ENCODE results near the gene SLC11A2. TPM values are rescaled to one million over a fixed set of nuclear protein-coding genes. Genes with fewer than 3 reads are reported as not detected.
A peak's percentile ranks its signal among the peaks of the same experiment; 100 is the strongest.

The SLC11A2 gene
- total and polyA plus RNA-seq, 3 experiments from 2014 or later: 14.0 to 36.9 (median 35.2) TPM

DNA sequence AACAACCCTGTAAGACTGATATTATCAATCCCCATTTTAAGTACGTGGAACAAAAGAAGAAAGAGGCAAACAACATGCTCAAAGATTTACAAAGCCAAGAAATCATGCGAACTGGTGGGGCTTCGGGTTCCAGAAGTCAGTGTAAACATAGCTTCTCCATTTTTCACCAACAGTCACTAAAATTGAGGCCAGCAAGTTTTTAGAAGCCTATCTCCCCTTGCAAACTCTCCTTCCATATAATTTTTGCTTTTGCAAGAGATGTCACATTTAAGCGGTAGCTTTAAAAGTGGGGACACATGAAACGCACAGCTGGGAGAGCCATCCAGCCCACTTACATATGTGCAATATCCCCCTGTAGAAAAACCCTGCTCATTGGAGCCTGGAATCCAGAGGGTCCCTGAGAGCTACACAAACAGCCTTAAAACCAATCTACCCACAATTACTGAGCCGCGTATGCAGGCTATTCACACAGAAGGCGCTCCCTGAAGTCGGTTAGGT lies 797 bp downstream of the SLC11A2 start:
- Histone ChIP-seq H3K27me3 (ENCODE audit: insufficient read depth, low read length, poor library complexity, severe bottlenecking) (no peaks in the 10 kb centered on the region), H3K4me1 (ENCODE audit: insufficient read depth, low read length) (peaks cover 36% of the 10 kb centered on the region), H3K27ac (ENCODE audit: low read depth, low read length) (peak overlapping the region; percentile 70), H3K9me3 (ENCODE audit: low read length) (no peaks in the 10 kb centered on the region), H3K36me3 (ENCODE audit: insufficient read depth, low read length) (no peaks in the 10 kb centered on the region), H3K4me3 (ENCODE audit: low read length) (peak overlapping the region; percentile 79)
- H3K36me3 Mint-ChIP-seq: peaks cover 0 to 12% (median 0%) of the 10 kb centered on the region in 3 donors
- H3K27me3 Mint-ChIP-seq: peaks cover 4 to 6% of the 10 kb centered on the region in 2 donors
- ChIA-PET CTCF (interaction anchor here (1.4 to 2.2 kb wide), 3 partner anchors 21 to 261 kb away, joined by 3 to 9 read pairs (median 5); partner anchors contain the start of gene ATF1), POLR2A (interaction anchor here (0.5 to 2.1 kb wide), 6 partner anchors 193 to 958 kb away, joined by 3 to 18 read pairs (median 4); partner anchors contain the start of genes ATF1, DAZAP2 and POU6F1)
- peak in 1 of 5 donors; percentile 9 for DNase-seq
- H3K9me3 Mint-ChIP-seq: no peaks in the 10 kb centered on the region
- H3K4me1 Mint-ChIP-seq: peaks cover 47 to 69% (median 61%) of the 10 kb centered on the region in 3 donors
- H3K4me3 Mint-ChIP-seq: peak overlapping the region; percentile 89 to 99 (median 96)
- H3K27ac Mint-ChIP-seq: peak overlapping the region; percentile 73 to 99 (median 96)

GRCh38 chr12:51023625-51024382 lies 2.4 kb downstream of the SLC11A2 start:
- Mint-ChIP-seq H3K27ac (peak overlapping the region; percentile 73 to 99 (median 96)), H3K27me3 (peaks cover 0 to 2% of the 10 kb centered on the region in 2 donors), H3K9me3 (no peaks in the 10 kb centered on the region), H3K4me1 (peaks cover 50 to 79% (median 73%) of the 10 kb centered on the region in 3 donors), H3K4me3 (peak overlapping the region; percentile 89 to 99 (median 96)), H3K36me3 (peaks cover 0 to 13% (median 1%) of the 10 kb centered on the region in 3 donors)
- H3K9me3 ChIP-seq (ENCODE audit: low read length): no peaks in the 10 kb centered on the region
- H3K4me1 ChIP-seq (ENCODE audit: insufficient read depth, low read length): peaks cover 37% of the 10 kb centered on the region
- no peaks in the 10 kb centered on the region for H3K36me3 ChIP-seq (ENCODE audit: insufficient read depth, low read length)
- CTCF ChIA-PET: no interaction called here
- POLR2A ChIA-PET: no interaction called here
- no peak for DNase-seq
- peak overlapping the region; percentile 79 for H3K4me3 ChIP-seq (ENCODE audit: low read length)
- peak overlapping the region; percentile 70 for H3K27ac ChIP-seq (ENCODE audit: low read depth, low read length)
- no peaks in the 10 kb centered on the region for H3K27me3 ChIP-seq (ENCODE audit: insufficient read depth, low read length, poor library complexity, severe bottlenecking)

GRCh38 chr12:51021694-51022093 lies 4.5 kb downstream of the SLC11A2 start:
- Mint-ChIP-seq H3K27ac (peak overlapping the region; percentile 35 to 93 (median 55)), H3K4me3 (peak overlapping the region in 4 of 7 donors; percentile 16 to 64 (median 36)), H3K36me3 (peaks cover 0 to 14% (median 3%) of the 10 kb centered on the region in 3 donors), H3K4me1 (peaks cover 50 to 79% (median 73%) of the 10 kb centered on the region in 3 donors), H3K27me3 (no peaks in the 10 kb centered on the region), H3K9me3 (no peaks in the 10 kb centered on the region)
- DNase-seq: no peak
- POLR2A ChIA-PET: no interaction called here
- H3K9me3 ChIP-seq (ENCODE audit: low read length): no peaks in the 10 kb centered on the region
- no peaks in the 10 kb centered on the region for H3K36me3 ChIP-seq (ENCODE audit: insufficient read depth, low read length)
- H3K4me3 ChIP-seq (ENCODE audit: low read length): no peak overlapping the region
- peak overlapping the region; percentile 13 for H3K27ac ChIP-seq (ENCODE audit: low read depth, low read length)
- H3K27me3 ChIP-seq (ENCODE audit: insufficient read depth, low read length, poor library complexity, severe bottlenecking): no peaks in the 10 kb centered on the region
- CTCF ChIA-PET: interaction anchor here (1.4 kb wide), 1 partner anchor 330 kb away, joined by 3 read pairs; no protein-coding TSS in a partner anchor
- H3K4me1 ChIP-seq (ENCODE audit: insufficient read depth, low read length): peaks cover 25% of the 10 kb centered on the region

- POLR2A ChIA-PET: interaction anchor here (0.6 kb wide), 1 partner anchor 243 kb away, joined by 5 read pairs; no protein-coding TSS in a partner anchor
- H3K27me3 ChIP-seq (ENCODE audit: insufficient read depth, low read length, poor library complexity, severe bottlenecking): no peaks in the 10 kb centered on the region
- peak overlapping the region; percentile 29 for H3K27ac ChIP-seq (ENCODE audit: low read depth, low read length)
- H3K36me3 ChIP-seq (ENCODE audit: insufficient read depth, low read length): no peaks in the 10 kb centered on the region
- CTCF ChIA-PET: no interaction called here
- Mint-ChIP-seq H3K9me3 (no peaks in the 10 kb centered on the region), H3K4me1 (peaks cover 44 to 71% (median 65%) of the 10 kb centered on the region in 3 donors), H3K27ac (peak overlapping the region in 4 of 8 donors; percentile 5 to 76 (median 48)), H3K4me3 (peak overlapping the region in 1 of 7 donors; percentile 10), H3K27me3 (no peaks in the 10 kb centered on the region), H3K36me3 (peaks cover 0 to 9% (median 3%) of the 10 kb centered on the region in 3 donors)
- H3K4me1 ChIP-seq (ENCODE audit: insufficient read depth, low read length): peaks cover 25% of the 10 kb centered on the region
- no peak overlapping the region for H3K4me3 ChIP-seq (ENCODE audit: low read length)
- no peak for DNase-seq
- no peaks in the 10 kb centered on the region for H3K9me3 ChIP-seq (ENCODE audit: low read length)
Measured at GRCh38 chr12:51020448-51021182, 5.6 kb downstream of the SLC11A2 start.

- H3K27ac Mint-ChIP-seq: peak overlapping the region in 2 of 8 donors; percentile 5 to 22
- Histone ChIP-seq H3K27ac (ENCODE audit: low read depth, low read length) (no peak overlapping the region), H3K36me3 (ENCODE audit: insufficient read depth, low read length) (no peaks in the 10 kb centered on the region), H3K4me1 (ENCODE audit: insufficient read depth, low read length) (peaks cover 25% of the 10 kb centered on the region), H3K9me3 (ENCODE audit: low read length) (no peaks in the 10 kb centered on the region), H3K4me3 (ENCODE audit: low read length) (no peak overlapping the region), H3K27me3 (ENCODE audit: insufficient read depth, low read length, poor library complexity, severe bottlenecking) (no peaks in the 10 kb centered on the region)
- no peak overlapping the region for H3K4me3 Mint-ChIP-seq
- H3K36me3 Mint-ChIP-seq: peaks cover 0 to 7% (median 3%) of the 10 kb centered on the region in 3 donors
- H3K4me1 Mint-ChIP-seq: peaks cover 38 to 67% (median 59%) of the 10 kb centered on the region in 3 donors
- ChIA-PET POLR2A (no interaction called here), CTCF (no interaction called here)
- DNase-seq: no peak
- H3K9me3 Mint-ChIP-seq: no peaks in the 10 kb centered on the region
- H3K27me3 Mint-ChIP-seq: no peaks in the 10 kb centered on the region
Measured at GRCh38 chr12:51019927-51020326, 6.3 kb downstream of the SLC11A2 start.

DNA sequence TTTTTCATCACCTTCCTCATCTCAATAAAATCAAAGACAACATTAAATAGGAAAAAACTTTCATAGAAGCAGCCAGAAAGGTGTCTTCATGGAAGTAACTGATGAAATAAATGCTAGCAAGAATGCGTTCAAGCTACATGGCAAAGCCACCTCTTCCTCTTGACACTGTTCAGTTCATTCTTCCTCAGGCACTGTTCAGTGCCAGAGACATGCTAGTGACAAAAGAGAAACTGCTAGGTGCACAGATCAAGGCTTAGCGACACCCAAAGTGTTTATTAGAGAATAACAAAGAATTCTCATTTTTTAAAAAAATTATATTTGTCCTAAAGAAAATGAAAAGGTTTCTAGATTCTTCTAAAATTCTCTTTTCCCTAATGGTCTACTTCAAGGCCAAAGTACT lies 7.2 kb downstream of the SLC11A2 start:
- H3K4me1 ChIP-seq (ENCODE audit: insufficient read depth, low read length): peaks cover 22% of the 10 kb centered on the region
- H3K27me3 ChIP-seq (ENCODE audit: insufficient read depth, low read length, poor library complexity, severe bottlenecking): no peaks in the 10 kb centered on the region
- H3K36me3 ChIP-seq (ENCODE audit: insufficient read depth, low read length): no peaks in the 10 kb centered on the region
- Mint-ChIP-seq H3K27me3 (no peaks in the 10 kb centered on the region), H3K4me1 (peaks cover 28 to 57% (median 49%) of the 10 kb centered on the region in 3 donors), H3K36me3 (peaks cover 0 to 4% (median 3%) of the 10 kb centered on the region in 3 donors), H3K9me3 (no peaks in the 10 kb centered on the region), H3K27ac (no peak overlapping the region), H3K4me3 (no peak overlapping the region)
- POLR2A ChIA-PET: interaction anchor here (0.5 kb wide), 1 partner anchor 12 kb away, joined by 3 read pairs; no protein-coding TSS in a partner anchor
- H3K4me3 ChIP-seq (ENCODE audit: low read length): no peak overlapping the region
- CTCF ChIA-PET: interaction anchor here (0.6 kb wide), 1 partner anchor 905 kb away, joined by 3 read pairs; no protein-coding TSS in a partner anchor
- H3K9me3 ChIP-seq (ENCODE audit: low read length): no peaks in the 10 kb centered on the region
- DNase-seq: no peak
- no peak overlapping the region for H3K27ac ChIP-seq (ENCODE audit: low read depth, low read length)

GRCh38 chr12:51017452-51017851 lies 8.7 kb downstream of the SLC11A2 start:
- no peak overlapping the region for H3K4me3 Mint-ChIP-seq
- H3K9me3 ChIP-seq (ENCODE audit: low read length): no peaks in the 10 kb centered on the region
- CTCF ChIA-PET: no interaction called here
- H3K4me3 ChIP-seq (ENCODE audit: low read length): no peak overlapping the region
- peaks cover 18% of the 10 kb centered on the region for H3K4me1 ChIP-seq (ENCODE audit: insufficient read depth, low read length)
- no peaks in the 10 kb centered on the region for H3K9me3 Mint-ChIP-seq
- H3K36me3 Mint-ChIP-seq: peaks cover 0 to 6% (median 3%) of the 10 kb centered on the region in 3 donors
- no peak for DNase-seq
- no peaks in the 10 kb centered on the region for H3K27me3 ChIP-seq (ENCODE audit: insufficient read depth, low read length, poor library complexity, severe bottlenecking)
- H3K27ac Mint-ChIP-seq: no peak overlapping the region
- H3K27ac ChIP-seq (ENCODE audit: low read depth, low read length): no peak overlapping the region
- H3K36me3 ChIP-seq (ENCODE audit: insufficient read depth, low read length): no peaks in the 10 kb centered on the region
- no peaks in the 10 kb centered on the region for H3K27me3 Mint-ChIP-seq
- POLR2A ChIA-PET: no interaction called here
- peaks cover 28 to 56% (median 48%) of the 10 kb centered on the region in 3 donors for H3K4me1 Mint-ChIP-seq
